Esophagus muscularis mucosa (tissue), 4 donors: ENCODE results near the gene ZNF366. TPM values are rescaled to one million over a fixed set of nuclear protein-coding genes. Genes with fewer than 3 reads are reported as not detected.
A peak's percentile ranks its signal among the peaks of the same experiment; 100 is the strongest.

Experiments
- DNase-seq: peaks from one replicate; pipeline ENCODE4 v3.0.0-alpha.2; 2017; ENCODE audit errors: extremely low spot score
- H3K27ac ChIP-seq, 4 donors: fragments of 200-600 bp; sonication (generic); replicated peaks in 1 of 4; 1 replicate in 3 of 4; 2 replicates in 1 of 4; pipeline ENCODE4 v1.5.1; 2016 to 2019; ENCODE audit warnings: mild to moderate bottlenecking in 1 of 4
- H3K27me3 ChIP-seq, 4 donors: fragments of 200-600 bp; sonication (generic); one replicate each; pipeline versions ENCODE4 v1.5.1 to v1.6.0; 2016 to 2019
- H3K36me3 ChIP-seq, 4 donors: fragments of 200-600 bp; sonication (generic); one replicate each; pipeline ENCODE4 v1.5.1; 2016 to 2019
- H3K4me1 ChIP-seq, 4 donors: fragments of 200-600 bp; sonication (generic); one replicate each; pipeline ENCODE4 v1.5.1; 2016 to 2019
- H3K4me3 ChIP-seq, 4 donors: fragments of 200-600 bp; sonication (generic); 1 replicate in 2 of 4; 2 replicates in 2 of 4; pipeline ENCODE4 v1.5.1; 2016 to 2019; ENCODE audit warnings: mild to moderate bottlenecking in 4 of 4, moderate library complexity in 1 of 4
- H3K9me3 ChIP-seq, 4 donors: fragments of 200-600 bp; sonication (generic); 1 replicate in 3 of 4; 2 replicates in 1 of 4; pipeline ENCODE4 v1.5.1; 2016 to 2019
- EP300 ChIP-seq: sonication (generic); formaldehyde crosslinking; IDR thresholded peaks from one replicate; pipeline ENCODE4 v1.6.1; 2017; ENCODE audit warnings: antibody characterized with exemption
- POLR2A ChIP-seq: fragments of 450-650 bp; IDR thresholded peaks from one replicate; pipeline ENCODE4 v1.6.1; 2017; ENCODE audit warnings: antibody characterized with exemption, moderate library complexity, mild to moderate bottlenecking, low read depth
- POLR2AphosphoS5 ChIP-seq, 2 donors: sonication (generic); formaldehyde crosslinking; IDR thresholded peaks; one replicate each; pipeline ENCODE4 v1.6.1; 2017; ENCODE audit warnings: antibody characterized with exemption in 2 of 2
- WGBS: methylation state at CpG from one replicate; pipeline ENCODE4 v1.1.5; 2018; 5-methylcytosine and 5-hydroxymethylcytosine counted together
- intact Hi-C: fragments of 100-400 bp; cut with DNase I; formaldehyde crosslinking; loops from one replicate; pipeline ENCODE4 v1.15.1; 2023
- total RNA-seq, 4 donors: library from RNA; depleted of rRNA; stranded (reverse); fragments of >200 nt; gene quantifications; one replicate each; pipeline versions ENCODE4 v1.1.0 to v1.2.1, GENCODE V29; 2016
- TF ChIP-seq, protein P1 (sequence below), 3 experiments: fragments of 200-600 bp in 2 of 3; fragments of 450-650 bp in 1 of 3; sonication (generic) in 2 of 3; IDR thresholded peaks; one replicate each; pipeline ENCODE4 v1.5.1; 2017 to 2019; ENCODE audit warnings: antibody characterized with exemption in 3 of 3, mild to moderate bottlenecking in 2 of 3, moderate library complexity in 1 of 3

Gene ZNF366
- total RNA-seq, 4 donors from 2014 or later: 3.1 to 11.1 (median 5.0) TPM

DNA sequence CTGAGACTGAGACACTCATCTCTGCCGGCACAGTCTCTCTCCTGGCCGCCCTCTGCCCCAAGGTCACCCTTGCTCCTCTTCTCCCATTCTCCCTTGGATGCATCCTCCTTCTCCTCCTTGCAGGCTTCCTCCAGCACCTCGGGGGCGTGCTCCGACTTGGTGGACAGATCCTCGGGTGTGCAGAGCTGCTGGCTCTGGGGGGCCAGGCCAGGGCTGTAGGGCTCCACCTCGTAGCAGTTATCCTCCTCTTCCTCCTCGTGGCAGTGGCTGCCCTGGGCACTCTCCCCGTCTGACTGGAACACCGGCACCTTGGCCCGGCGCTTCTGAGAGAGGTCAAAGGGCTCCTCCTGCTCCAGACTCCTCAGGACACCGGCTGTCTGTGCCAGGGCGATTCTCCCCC is 63.3 kb downstream of the ZNF366 start:
- DNase-seq: no peak
- peak overlapping the region in 2 of 4 donors; percentile 3 to 63 for H3K27ac ChIP-seq
- intact Hi-C loops: no loop called here
- peaks cover 0 to 47% (median 0%) of the 10 kb centered on the region in 4 donors for H3K36me3 ChIP-seq
- H3K4me3 ChIP-seq: no peak overlapping the region
- H3K4me1 ChIP-seq: peaks cover 11 to 70% (median 69%) of the 10 kb centered on the region in 4 donors
- 91% methylated on average over 10 of the region's 14 CpGs for WGBS
- no peaks in the 10 kb centered on the region for H3K9me3 ChIP-seq
- H3K27me3 ChIP-seq: no peaks in the 10 kb centered on the region
- TF ChIP-seq POLR2AphosphoS5 (IDR thresholded peaks at IDR 0.05) (no peak), POLR2A (no peak), EP300 (no peak)
- TF ChIP-seq, protein P1, sequence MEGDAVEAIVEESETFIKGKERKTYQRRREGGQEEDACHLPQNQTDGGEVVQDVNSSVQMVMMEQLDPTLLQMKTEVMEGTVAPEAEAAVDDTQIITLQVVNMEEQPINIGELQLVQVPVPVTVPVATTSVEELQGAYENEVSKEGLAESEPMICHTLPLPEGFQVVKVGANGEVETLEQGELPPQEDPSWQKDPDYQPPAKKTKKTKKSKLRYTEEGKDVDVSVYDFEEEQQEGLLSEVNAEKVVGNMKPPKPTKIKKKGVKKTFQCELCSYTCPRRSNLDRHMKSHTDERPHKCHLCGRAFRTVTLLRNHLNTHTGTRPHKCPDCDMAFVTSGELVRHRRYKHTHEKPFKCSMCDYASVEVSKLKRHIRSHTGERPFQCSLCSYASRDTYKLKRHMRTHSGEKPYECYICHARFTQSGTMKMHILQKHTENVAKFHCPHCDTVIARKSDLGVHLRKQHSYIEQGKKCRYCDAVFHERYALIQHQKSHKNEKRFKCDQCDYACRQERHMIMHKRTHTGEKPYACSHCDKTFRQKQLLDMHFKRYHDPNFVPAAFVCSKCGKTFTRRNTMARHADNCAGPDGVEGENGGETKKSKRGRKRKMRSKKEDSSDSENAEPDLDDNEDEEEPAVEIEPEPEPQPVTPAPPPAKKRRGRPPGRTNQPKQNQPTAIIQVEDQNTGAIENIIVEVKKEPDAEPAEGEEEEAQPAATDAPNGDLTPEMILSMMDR (IDR thresholded peaks at IDR 0.05): no peak

DNA sequence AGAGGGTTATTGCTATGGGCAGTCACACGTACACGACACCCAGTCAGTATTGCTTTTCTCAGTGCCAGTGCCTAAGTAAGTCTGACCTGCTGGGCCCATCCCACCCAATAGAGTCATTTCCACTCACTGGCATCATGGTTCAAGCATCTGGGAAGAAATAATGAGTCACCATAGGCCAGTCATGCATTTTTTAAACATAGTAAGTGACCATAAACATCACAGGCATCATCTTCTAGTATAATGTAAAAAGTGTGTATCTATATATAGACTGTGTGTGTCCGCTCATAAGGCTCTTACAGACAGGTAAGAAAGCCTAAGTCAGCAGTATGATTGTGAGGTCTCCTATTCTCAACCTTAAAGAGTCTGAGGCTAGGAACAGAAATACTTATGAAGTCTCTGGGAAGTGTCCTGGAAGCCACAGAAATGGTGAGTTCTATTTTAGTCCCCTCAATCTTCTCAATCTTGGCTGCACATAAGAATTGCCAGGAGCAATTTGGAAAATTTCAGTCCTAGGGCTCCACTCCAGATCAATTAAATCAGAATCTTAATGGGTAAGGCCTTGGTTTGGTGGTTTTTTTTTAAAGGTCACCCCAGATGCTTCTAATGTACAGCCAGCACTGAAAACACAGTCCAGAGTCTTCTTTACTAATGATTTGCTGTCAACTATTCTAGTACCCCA is 65.2 kb downstream of the ZNF366 start:
- Histone ChIP-seq H3K27ac (peak overlapping the region in 3 of 4 donors; percentile 36 to 63 (median 52)), H3K4me3 (no peak overlapping the region), H3K4me1 (peaks cover 11 to 70% (median 69%) of the 10 kb centered on the region in 4 donors), H3K9me3 (no peaks in the 10 kb centered on the region), H3K36me3 (peaks cover 0 to 35% (median 0%) of the 10 kb centered on the region in 4 donors), H3K27me3 (no peaks in the 10 kb centered on the region)
- TF ChIP-seq, protein P1 (IDR thresholded peaks at IDR 0.05): no peak
- peak in 1 of 2 donors; percentile 31 for TF ChIP-seq POLR2AphosphoS5 (IDR thresholded peaks at IDR 0.05)
- 90% methylated on average over 3 of the region's 3 CpGs for WGBS
- DNase-seq: no peak
- intact Hi-C loops: no loop called here

- intact Hi-C loops: no loop called here
- Histone ChIP-seq H3K4me3 (no peak overlapping the region), H3K9me3 (no peaks in the 10 kb centered on the region), H3K27me3 (no peaks in the 10 kb centered on the region), H3K4me1 (peaks cover 8 to 69% (median 66%) of the 10 kb centered on the region in 4 donors), H3K27ac (peak overlapping the region; percentile 29 to 63 (median 44)), H3K36me3 (peaks cover 0 to 27% (median 0%) of the 10 kb centered on the region in 4 donors)
- TF ChIP-seq EP300 (no peak), POLR2AphosphoS5 (IDR thresholded peaks at IDR 0.05) (no peak), POLR2A (no peak)
- TF ChIP-seq, protein P1 (IDR thresholded peaks at IDR 0.05): no peak
- WGBS: 77% methylated on average over 4 of the region's 4 CpGs
- no peak for DNase-seq
Observed at GRCh38 chr5:72441094-72441723, 66.0 kb downstream of the ZNF366 start.

DNA sequence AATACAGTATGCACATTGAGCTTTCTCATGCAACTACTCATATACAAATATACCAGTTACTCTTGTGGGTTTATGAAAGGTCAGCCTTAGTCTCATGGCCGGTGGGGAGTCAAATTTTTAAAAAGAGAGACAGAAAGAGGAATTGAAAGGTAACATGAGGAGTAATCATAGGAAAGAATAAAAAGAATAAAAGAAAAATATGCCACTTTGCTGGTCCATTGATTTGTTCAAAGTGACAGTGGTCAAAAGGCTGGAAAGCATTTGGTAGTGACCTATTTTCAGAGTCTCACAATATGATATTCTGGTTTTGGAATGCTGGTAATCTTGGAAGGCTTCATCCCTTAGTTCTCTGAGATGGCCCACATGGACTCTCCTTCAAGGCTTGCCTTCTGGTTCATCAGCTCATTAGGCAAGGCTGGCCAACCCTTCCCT is 67.0 kb downstream of the ZNF366 start:
- WGBS: 63% methylated on average over 1 of the region's 1 CpG
- peaks cover 0 to 21% (median 0%) of the 10 kb centered on the region in 4 donors for H3K36me3 ChIP-seq
- no peaks in the 10 kb centered on the region for H3K9me3 ChIP-seq
- peak overlapping the region in 3 of 4 donors; percentile 38 to 63 (median 52) for H3K27ac ChIP-seq
- H3K4me3 ChIP-seq: no peak overlapping the region
- H3K27me3 ChIP-seq: no peaks in the 10 kb centered on the region
- peaks cover 6 to 67% (median 65%) of the 10 kb centered on the region in 4 donors for H3K4me1 ChIP-seq
- DNase-seq: no peak
- TF ChIP-seq, protein P1 (IDR thresholded peaks at IDR 0.05): no peak
- TF ChIP-seq EP300: no peak
- no peak for TF ChIP-seq POLR2A
- TF ChIP-seq POLR2AphosphoS5 (IDR thresholded peaks at IDR 0.05): no peak
- intact Hi-C loops: no loop called here
